WI38 (cell line): ENCODE measurements around the gene ANGPTL5.
"Not testable (repeated sequence)": the region's sequence is repeated elsewhere in the genome, so short reads cannot be mapped to it uniquely, and the experiment has no call there.

Source experiments
- H3K4me3 ChIP-seq: 2 replicates; pipeline ENCODE4 v1.5.1; 2011; ENCODE audit warnings: low read depth, mild to moderate bottlenecking, control low read depth, low read length
- CTCF ChIP-seq: IDR thresholded peaks from 2 replicates; pipeline ENCODE4 v1.5.1; 2012; ENCODE audit warnings: low read depth, mild to moderate bottlenecking, control low read depth, low read length

The ANGPTL5 gene

GRCh38 chr11:101866619-101867491, 49.5 kb downstream of the ANGPTL5 start:
- H3K4me3 ChIP-seq = no peak overlapping the region
- no peak for TF ChIP-seq CTCF

DNA sequence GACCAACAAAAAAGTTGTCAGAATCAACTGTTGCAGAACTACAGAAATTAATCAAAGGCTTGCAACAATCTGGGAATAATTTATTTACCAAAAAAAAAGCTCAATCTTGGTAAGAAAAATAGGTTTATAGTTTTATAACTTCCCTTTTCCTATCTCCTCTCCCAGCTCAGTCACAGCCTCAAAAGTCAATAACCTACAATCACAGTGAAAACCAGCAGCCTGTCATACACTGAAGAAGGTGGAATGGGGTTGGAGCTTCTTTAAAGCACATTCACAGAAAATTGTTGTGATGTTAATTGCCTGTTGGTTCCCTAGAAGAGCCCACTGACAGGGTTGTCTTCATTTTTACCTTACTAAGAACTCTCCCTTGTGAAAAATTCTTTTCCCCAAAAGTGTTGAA, 52.2 kb downstream of the ANGPTL5 start:
- H3K4me3 ChIP-seq = no peak overlapping the region
- no peak for TF ChIP-seq CTCF

- no peak for TF ChIP-seq CTCF
- no peak overlapping the region for H3K4me3 ChIP-seq
Observed at GRCh38 chr11:101863361-101863760, 53.0 kb downstream of the ANGPTL5 start.

- TF ChIP-seq CTCF = peak; percentile 57
- no peak overlapping the region for H3K4me3 ChIP-seq
Observed at GRCh38 chr11:101862391-101863233, 53.7 kb downstream of the ANGPTL5 start.

DNA sequence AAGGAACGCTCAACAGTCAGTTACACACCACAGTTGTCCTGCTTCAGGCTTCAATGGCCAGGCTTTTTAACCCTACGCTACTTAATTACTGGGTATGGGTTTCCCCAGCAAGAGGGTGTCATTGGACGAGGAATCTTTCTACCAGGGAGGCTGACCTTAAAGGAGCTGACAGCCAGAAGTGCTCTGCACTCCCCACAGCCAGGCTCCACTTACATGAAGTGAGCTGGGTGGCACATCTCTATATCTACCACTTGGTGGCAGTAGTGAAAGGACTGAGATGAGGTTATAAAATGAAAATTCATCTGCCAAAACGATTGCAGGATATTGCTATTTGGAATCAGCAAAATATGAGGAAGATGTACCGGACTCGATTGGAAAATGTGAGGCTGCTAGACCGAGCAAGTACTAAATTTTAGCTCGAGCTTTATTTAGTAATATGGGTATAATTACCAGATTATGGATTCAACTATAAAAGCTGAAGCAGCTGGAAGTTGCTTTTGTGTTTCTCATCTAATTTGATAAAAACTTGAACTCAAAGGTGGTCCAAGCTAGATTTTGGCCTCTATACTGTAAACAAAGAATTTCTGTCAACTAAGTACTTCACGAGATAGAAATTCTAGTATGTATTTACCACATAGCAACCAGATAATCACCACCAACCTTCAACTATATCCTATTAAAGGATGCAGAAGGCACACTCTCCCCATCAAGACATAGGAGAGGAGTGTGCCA, 55.5 kb downstream of the ANGPTL5 start:
- TF ChIP-seq CTCF = peak; percentile 71
- no peak overlapping the region for H3K4me3 ChIP-seq

- H3K4me3 ChIP-seq = not testable (repeated sequence)
Observed at GRCh38 chr11:101852260-101852659, 64.1 kb downstream of the ANGPTL5 start.

GRCh38 chr11:101848262-101848661, 68.1 kb downstream of the ANGPTL5 start:
- H3K4me3 ChIP-seq = no peak overlapping the region
- no peak for TF ChIP-seq CTCF
